Astrocyte (in vitro differentiated cells and primary cell): ENCODE results near the gene DOCK2. TPM values are rescaled to one million over a fixed set of nuclear protein-coding genes. Genes with fewer than 3 reads are reported as not detected.

Experiments
- DNase-seq: peaks from one replicate; pipeline ENCODE4 v3.0.0-alpha.2; 2010; ENCODE audit warnings: low read depth
- FAIRE-seq: peaks from 2 replicates; lab custom pipeline; 2011; peaks lifted over from hg19 to GRCh38; lab: Jason Lieb, UNC
- H2AFZ ChIP-seq: 2 replicates; pipeline ENCODE4 v1.6.0; 2012; ENCODE audit warnings: low read depth, low read length, inconsistent platforms
- H3K27ac ChIP-seq: 2 replicates; pipeline ENCODE4 v1.5.1; 2011; ENCODE audit warnings: low read depth, low read length, inconsistent platforms
- H3K27me3 ChIP-seq: 2 replicates; pipeline ENCODE4 v1.6.0; 2011; ENCODE audit warnings: low read length, inconsistent platforms; ENCODE audit not compliant: insufficient read depth
- H3K36me3 ChIP-seq: 2 replicates; pipeline ENCODE4 v1.5.1; 2011; ENCODE audit warnings: low read length, inconsistent platforms; ENCODE audit not compliant: insufficient read depth
- H3K4me1 ChIP-seq: 2 replicates; pipeline ENCODE4 v1.5.1; 2011; ENCODE audit warnings: low read length, inconsistent platforms; ENCODE audit not compliant: insufficient read depth
- H3K4me2 ChIP-seq: 2 replicates; pipeline ENCODE4 v1.6.0; 2012; ENCODE audit warnings: low read length, inconsistent platforms
- H3K4me3 ChIP-seq: 2 replicates; pipeline ENCODE4 v1.5.1; 2011; ENCODE audit warnings: low read depth, mild to moderate bottlenecking, low read length, inconsistent platforms; ENCODE audit not compliant: insufficient read depth
- H3K79me2 ChIP-seq: 2 replicates; pipeline ENCODE4 v1.6.0; 2012; ENCODE audit warnings: mild to moderate bottlenecking, low read length, inconsistent platforms; ENCODE audit not compliant: insufficient read depth
- H3K9ac ChIP-seq: 2 replicates; pipeline ENCODE4 v1.6.0; 2012; ENCODE audit warnings: mild to moderate bottlenecking, low read length, inconsistent platforms
- H3K9me3 ChIP-seq: 2 replicates; pipeline ENCODE4 v1.5.1; 2012; ENCODE audit warnings: low read depth, mild to moderate bottlenecking, low read length, inconsistent platforms; ENCODE audit not compliant: insufficient read depth
- H4K20me1 ChIP-seq: 2 replicates; pipeline ENCODE4 v1.6.0; 2012; ENCODE audit warnings: low read length, inconsistent platforms; ENCODE audit not compliant: insufficient read depth
- H3K27ac Mint-ChIP-seq: one replicate; pipeline ENCODE4 v1.8.0; 2021; ENCODE audit warnings: mild to moderate bottlenecking, mixed read lengths; ENCODE audit not compliant: unreplicated experiment
- H3K27me3 Mint-ChIP-seq: one replicate; pipeline ENCODE4 v1.8.0; 2021; ENCODE audit warnings: low read depth, mixed read lengths; ENCODE audit not compliant: unreplicated experiment
- H3K36me3 Mint-ChIP-seq: one replicate; pipeline ENCODE4 v1.8.0; 2021; ENCODE audit warnings: low read depth, mixed read lengths; ENCODE audit not compliant: unreplicated experiment
- H3K4me1 Mint-ChIP-seq: one replicate; pipeline ENCODE4 v1.8.0; 2021; ENCODE audit warnings: low read depth, mixed read lengths; ENCODE audit not compliant: unreplicated experiment
- H3K4me3 Mint-ChIP-seq: one replicate; pipeline ENCODE4 v1.8.0; 2021; ENCODE audit warnings: mild to moderate bottlenecking, moderate library complexity, mixed read lengths; ENCODE audit not compliant: unreplicated experiment
- H3K9me3 Mint-ChIP-seq: one replicate; pipeline ENCODE4 v1.8.0; 2021; ENCODE audit warnings: mild to moderate bottlenecking, mixed read lengths; ENCODE audit not compliant: unreplicated experiment
- CTCF ChIP-seq: IDR thresholded peaks from 2 replicates; pipeline ENCODE4 v1.5.1; 2011; ENCODE audit warnings: low read depth, mild to moderate bottlenecking, inconsistent platforms, low read length, moderate library complexity; ENCODE audit not compliant: insufficient read depth
- EZH2 ChIP-seq: IDR thresholded peaks from 2 replicates; pipeline ENCODE4 v1.6.1; 2012; ENCODE audit warnings: mild to moderate bottlenecking, low read length, inconsistent platforms; ENCODE audit not compliant: insufficient read depth
- total RNA-seq: library from RNA; stranded (reverse); gene quantifications from 2 replicates; pipeline ENCODE4 v1.2.1, GENCODE V29; 2021

DOCK2 gene
- total RNA-seq, 1 donor from 2014 or later = 0.66 TPM

GRCh38 chr5:169716287-169716686 lies 79.2 kb downstream of the DOCK2 start:
- Mint-ChIP-seq H3K36me3 (no peaks in the 10 kb centered on the region), H3K9me3 (peaks cover 11% of the 10 kb centered on the region), H3K27ac (no peak overlapping the region), H3K27me3 (peaks cover 3% of the 10 kb centered on the region), H3K4me1 (peaks cover 9% of the 10 kb centered on the region), H3K4me3 (no peak overlapping the region)
- H3K4me2 ChIP-seq = no peak overlapping the region
- no peak overlapping the region for H3K4me3 ChIP-seq
- H3K9ac ChIP-seq = no peak overlapping the region
- H3K4me1 ChIP-seq = peaks cover 9% of the 10 kb centered on the region
- FAIRE-seq (peak; percentile 64), DNase-seq (peak; percentile 75)
- H3K27ac ChIP-seq = no peak overlapping the region
- no peaks in the 10 kb centered on the region for H3K79me2 ChIP-seq
- H2AFZ ChIP-seq = no peak overlapping the region
- TF ChIP-seq EZH2 (no peak), CTCF (no peak)
- H3K27me3 ChIP-seq = no peaks in the 10 kb centered on the region
- H3K9me3 ChIP-seq = no peaks in the 10 kb centered on the region
- no peaks in the 10 kb centered on the region for H3K36me3 ChIP-seq
- H4K20me1 ChIP-seq = no peaks in the 10 kb centered on the region

- no peak overlapping the region for H2AFZ ChIP-seq
- no peak overlapping the region for H3K9ac ChIP-seq
- Mint-ChIP-seq H3K27me3 (peaks cover 3% of the 10 kb centered on the region), H3K27ac (no peak overlapping the region), H3K4me1 (peaks cover 6% of the 10 kb centered on the region), H3K36me3 (no peaks in the 10 kb centered on the region), H3K9me3 (peaks cover 14% of the 10 kb centered on the region), H3K4me3 (no peak overlapping the region)
- no peaks in the 10 kb centered on the region for H3K9me3 ChIP-seq
- H4K20me1 ChIP-seq = no peaks in the 10 kb centered on the region
- no peaks in the 10 kb centered on the region for H3K79me2 ChIP-seq
- no peak overlapping the region for H3K27ac ChIP-seq
- no peak for FAIRE-seq
- peaks cover 9% of the 10 kb centered on the region for H3K4me1 ChIP-seq
- H3K27me3 ChIP-seq = no peaks in the 10 kb centered on the region
- H3K36me3 ChIP-seq = no peaks in the 10 kb centered on the region
- H3K4me2 ChIP-seq = no peak overlapping the region
- no peak overlapping the region for H3K4me3 ChIP-seq
- no peak for DNase-seq
- no peak for TF ChIP-seq CTCF
- TF ChIP-seq EZH2 = no peak
These were observed 80.2 kb downstream of the DOCK2 start for GRCh38 chr5:169717288-169717687.

GRCh38 chr5:169719360-169720314 lies 82.6 kb downstream of the DOCK2 start:
- Histone ChIP-seq H3K27me3 (no peaks in the 10 kb centered on the region), H4K20me1 (no peaks in the 10 kb centered on the region), H3K36me3 (no peaks in the 10 kb centered on the region), H3K4me2 (no peak overlapping the region), H3K4me3 (no peak overlapping the region), H3K27ac (no peak overlapping the region), H3K9ac (no peak overlapping the region), H3K79me2 (no peaks in the 10 kb centered on the region), H2AFZ (no peak overlapping the region), H3K9me3 (no peaks in the 10 kb centered on the region), H3K4me1 (peaks cover 9% of the 10 kb centered on the region)
- DNase-seq (no peak), FAIRE-seq (no peak)
- Mint-ChIP-seq H3K27ac (no peak overlapping the region), H3K9me3 (peaks cover 10% of the 10 kb centered on the region), H3K27me3 (peaks cover 13% of the 10 kb centered on the region), H3K36me3 (no peaks in the 10 kb centered on the region), H3K4me3 (no peak overlapping the region), H3K4me1 (peaks cover 6% of the 10 kb centered on the region)
- TF ChIP-seq CTCF (no peak), EZH2 (no peak)
